LoVo (cell line): ENCODE results near the gene ARL11.
"Not testable (repeated sequence)": the region's sequence is repeated elsewhere in the genome, so short reads cannot be mapped to it uniquely, and the experiment has no call there.

ENCODE experiments used
- DNase-seq: peaks from one replicate; pipeline ENCODE4 v3.0.0-alpha.2; 2016; ENCODE audit warnings: low spot score

ARL11 gene

DNA sequence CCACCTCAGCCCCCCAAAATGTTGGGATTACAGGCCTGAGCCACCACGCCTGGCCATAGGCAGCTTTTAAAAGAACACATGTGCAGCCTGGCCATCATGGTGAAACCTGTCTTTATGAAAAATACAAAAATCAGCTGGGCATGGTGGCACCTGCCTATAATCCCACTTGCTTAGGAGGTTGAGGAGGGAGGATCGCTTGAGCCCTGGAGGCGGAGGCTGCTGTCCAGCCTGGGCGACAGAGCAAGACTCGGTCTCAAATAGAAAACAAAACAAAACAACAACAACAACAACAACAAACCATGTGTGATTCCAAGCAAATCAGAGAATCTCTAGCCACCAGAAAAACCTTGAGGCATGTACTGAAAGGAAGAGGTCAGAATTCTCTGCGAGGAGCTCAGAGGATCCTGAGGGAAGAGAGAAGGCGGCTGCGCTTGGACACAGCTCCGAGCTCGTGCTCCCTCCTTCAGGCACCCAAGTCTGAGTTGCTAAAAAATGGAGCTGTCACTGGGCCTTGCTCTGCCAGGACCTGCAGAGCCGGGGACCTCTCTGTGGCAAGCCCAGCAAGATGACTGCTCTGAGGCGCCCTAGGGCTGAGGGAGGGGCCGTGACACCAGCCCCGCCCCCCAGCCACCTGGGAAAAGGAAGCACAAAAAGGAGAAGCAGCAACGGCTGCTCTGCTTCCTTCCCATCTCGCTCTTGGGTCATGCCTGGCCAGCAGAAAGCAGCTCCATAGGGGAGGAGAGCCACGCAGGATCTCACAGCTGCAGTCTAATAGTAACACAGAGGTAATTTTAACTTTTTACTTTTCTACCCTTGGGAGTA is at the start of gene ARL11:
Gene ARL11 (plus strand): TSS at position 677 of the 822 bp plus-strand sequence. CDS start 1,941 bp downstream, outside the sequence.
- no peak for DNase-seq

DNA sequence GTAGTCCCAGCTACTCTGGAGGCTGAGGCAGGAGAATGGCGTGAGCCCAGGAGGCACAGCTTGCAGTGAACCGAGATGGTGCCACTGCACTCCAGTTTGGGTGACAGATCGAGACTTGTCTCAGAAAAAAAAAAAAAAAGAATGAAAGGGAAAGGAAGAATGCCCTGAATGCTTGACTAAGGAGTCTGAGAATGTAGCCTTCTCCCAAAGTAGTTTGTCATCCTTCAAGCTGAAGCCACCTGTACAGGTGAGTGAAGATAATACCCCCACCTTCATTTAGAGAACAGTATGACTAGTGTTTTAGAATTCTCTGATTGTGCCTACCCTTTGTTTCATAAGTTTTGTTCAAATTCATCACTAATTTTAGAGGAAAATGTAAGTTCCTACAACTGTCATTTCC is 48.8 kb upstream of the ARL11 start:
- no peak for DNase-seq

DNA sequence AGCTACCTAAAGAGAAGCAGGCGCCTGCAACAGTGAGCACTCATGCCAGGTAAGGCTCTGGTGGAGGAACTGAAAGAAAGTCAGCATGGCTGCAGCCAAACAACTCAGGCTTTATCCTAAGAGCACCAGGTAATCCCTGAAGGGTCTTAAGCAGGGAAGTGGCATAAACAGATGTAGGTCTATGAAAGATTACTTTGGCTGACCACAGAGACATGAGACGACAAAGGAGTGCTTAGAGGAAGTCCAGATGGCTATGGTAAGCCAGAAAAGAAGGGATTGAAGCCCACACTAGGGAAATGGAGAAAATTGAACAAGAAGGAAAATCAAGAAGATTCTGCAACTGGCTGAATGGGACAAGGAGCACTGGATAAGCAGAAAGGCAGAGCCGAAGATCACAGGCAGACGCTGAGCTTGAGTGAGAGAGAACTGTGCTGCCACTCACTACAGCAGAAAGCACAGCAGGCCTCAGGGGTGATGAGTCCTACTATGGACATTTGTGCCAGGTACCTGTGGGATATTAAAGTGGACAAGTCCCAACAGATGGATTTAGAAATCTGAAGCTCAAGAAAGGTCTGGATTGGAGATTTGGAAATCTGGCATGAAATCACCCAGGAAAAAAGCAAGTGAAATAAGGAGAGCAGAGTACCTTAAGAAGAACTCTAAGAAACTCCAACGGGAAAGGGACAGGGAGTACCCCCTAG is 47.2 kb upstream of the ARL11 start:
- no peak for DNase-seq

DNA sequence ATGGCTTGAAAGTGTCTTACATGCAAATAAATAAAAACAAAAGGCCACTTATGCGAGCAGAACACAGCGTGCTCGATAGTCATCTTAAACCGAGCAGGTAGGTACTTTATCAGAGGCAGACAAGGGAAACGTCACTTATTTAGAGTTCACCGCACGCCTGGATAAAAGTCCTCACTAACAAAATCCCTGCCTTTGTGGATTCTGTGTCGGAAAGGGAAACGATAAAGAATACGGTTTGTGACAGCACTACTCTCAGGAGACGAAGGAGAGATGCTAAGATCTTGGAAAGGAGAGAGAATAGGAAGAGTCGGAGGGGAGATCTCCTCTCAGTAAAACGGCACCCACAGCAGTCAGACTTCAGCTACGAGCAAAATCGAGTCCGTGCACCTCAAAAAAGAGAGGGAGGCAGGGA is 43.5 kb upstream of the ARL11 start:
- DNase-seq: no peak

DNA sequence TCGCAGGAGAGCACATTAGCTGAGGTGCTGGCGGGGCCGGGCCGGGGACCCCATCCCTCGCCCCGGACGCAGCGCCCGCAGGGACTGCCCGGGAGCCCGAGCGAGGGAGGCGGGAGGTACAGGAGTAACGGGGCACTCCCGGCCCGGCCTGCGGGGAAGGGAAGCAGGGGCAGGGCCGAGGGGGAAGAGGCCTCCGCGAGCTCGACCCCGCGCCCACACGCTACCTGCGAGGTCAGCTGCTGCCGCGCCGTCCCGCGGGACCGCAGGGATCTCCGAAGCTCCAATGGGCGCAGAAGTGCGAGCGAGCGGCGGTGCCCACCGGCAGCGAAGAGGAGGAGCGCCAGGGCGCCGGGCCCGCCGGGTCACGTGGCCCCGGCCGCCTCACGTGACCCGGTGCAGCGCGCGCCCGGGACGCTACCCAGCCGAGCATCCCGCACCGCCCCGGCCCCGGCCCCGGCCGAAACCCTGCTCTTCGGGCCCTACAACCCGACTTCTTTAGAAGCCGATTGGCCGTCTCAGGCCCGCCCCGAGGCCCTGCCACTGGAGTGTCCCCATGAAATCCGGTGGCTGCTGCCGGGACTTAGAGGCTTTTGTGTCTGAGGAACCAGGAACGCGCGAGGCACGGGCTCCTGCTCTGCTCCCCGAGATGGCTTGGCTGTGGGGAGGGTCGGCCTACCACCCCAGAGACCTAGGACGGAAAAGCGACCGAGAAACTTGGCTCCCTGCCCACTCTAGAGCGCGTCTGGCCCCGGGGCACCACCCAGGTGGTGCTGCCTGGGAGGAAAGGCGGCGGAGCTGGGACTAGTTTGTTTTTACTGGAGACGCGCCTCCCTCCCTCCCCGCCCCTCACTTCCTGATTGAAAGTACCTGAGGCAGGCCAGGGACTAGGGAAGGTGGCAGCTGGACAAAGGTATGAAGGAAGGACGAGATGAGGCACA is 42.8 kb upstream of the ARL11 start, which contains the start of gene RCBTB1:
Gene RCBTB1 (minus strand): TSS at position 339 of the 938 bp plus-strand sequence. CDS start 18,279 bp downstream, outside the sequence.
- DNase-seq: peak; percentile 79

DNA sequence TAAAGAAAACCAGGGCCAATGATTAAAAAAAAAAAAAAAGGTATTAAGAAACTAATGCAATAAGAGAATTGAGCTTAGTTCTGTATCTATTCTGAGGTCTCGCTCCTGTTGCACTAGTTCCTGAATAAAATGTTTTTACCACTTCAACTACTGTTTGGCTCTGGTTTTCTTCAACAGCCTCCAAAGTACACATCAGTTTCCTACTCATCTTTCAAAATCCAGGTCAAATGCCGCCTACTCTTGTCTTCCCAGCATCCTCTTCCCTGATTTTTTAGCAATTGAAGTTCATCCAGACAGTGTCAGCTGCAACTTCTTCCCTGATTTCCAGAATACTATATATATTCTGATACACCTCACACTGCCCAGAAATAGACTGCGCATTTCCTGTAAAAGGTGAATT is 41.6 kb upstream of the ARL11 start:
- DNase-seq: no peak

DNA sequence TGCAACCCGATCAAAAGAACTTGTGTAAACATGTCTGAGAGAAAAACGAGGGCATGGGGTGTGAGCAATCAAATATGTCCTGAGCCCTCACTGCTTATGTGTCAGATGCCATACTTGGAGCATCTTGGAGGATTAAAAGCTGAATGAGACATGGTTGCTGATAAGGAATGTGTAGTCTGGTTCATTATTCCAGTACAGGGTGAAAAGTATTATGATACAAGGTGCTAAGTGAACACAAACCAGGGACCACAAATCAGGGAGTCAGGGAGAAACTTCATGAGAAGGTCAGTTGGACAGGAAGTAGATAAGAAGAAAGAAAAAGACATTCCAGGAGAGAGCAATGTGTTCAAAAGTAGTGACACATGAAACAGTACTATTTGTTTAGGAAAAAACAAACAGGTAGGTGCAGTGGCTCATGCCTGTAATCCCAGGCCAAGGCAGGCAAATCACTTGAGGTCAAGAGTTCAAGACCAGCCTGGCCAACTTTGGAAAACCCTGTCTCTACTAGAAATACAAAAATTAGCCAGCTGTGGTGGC is 40.9 kb upstream of the ARL11 start:
- no peak for DNase-seq

DNA sequence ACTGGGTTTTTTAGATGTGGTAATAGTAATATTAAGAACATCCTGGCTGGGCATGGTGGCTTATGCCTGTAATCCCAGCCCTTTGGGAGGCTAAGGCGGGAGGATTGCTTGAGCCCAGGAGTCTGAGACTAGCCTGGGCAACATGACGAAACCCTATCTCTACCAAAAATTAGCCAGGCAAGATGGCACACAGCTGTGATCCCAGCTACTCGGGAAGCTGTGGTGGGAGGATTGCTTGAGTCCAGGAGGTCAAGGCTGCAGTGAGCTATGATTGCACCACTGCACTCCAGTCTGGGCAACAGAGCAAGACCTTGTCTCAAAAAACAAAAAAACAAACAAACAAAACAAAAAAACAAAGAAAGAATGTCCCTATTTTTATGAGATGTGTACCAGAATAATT is 37.6 kb upstream of the ARL11 start:
- not testable (repeated sequence) for DNase-seq

DNA sequence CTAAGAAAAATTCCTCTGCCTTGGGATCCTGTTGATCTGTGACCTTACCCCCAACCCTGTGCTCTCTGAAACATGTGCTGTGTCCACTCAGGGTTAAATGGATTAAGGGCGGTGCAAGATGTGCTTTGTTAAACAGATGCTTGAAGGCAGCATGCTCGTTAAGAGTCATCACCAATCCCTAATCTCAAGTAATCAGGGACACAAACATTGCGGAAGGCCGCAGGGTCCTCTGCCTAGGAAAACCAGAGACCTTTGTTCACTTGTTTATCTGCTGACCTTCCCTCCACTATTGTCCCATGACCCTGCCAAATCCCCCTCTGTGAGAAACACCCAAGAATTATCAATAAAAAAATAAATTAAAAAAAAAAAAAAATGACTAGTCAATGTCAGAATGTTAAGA is 34.4 kb upstream of the ARL11 start:
- not testable (repeated sequence) for DNase-seq

DNA sequence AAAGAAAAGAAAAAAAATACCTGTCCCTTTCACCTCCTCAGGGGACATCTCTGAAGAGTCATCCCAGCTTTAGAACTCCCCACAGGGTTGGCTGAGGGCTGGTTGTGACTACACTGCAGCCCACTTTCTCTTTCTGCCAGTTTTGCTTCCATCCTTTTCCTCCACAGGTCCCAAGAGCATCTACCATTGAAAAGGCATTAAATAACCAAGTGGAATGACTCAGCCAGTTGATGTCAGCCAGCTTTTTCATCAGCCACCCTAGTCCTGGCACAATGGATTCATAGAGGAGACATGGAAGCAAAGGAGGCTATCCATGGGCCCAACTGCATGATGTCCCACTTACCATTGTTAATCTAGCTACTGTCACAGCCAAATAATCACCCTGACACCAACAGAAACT is 33.7 kb upstream of the ARL11 start:
- no peak for DNase-seq

DNA sequence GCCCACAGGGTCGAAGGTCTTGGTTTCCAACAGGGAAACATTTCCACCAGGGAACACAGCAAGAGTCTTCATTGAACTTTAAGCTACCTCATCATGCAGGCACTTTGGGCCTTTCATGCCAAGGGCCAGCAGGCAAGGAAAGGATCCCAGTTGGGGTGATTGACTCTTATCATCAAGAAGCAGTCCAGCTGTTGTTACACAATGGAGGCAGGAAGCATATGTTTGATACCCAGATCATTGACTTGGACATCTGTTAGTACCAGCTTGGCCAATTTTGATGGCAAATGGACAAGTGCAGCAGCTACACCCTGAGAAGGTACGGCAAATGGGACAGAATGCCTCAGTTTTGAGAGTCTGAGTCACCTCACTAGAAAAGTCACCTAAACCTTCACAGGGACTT is 32.1 kb upstream of the ARL11 start:
- DNase-seq: no peak

DNA sequence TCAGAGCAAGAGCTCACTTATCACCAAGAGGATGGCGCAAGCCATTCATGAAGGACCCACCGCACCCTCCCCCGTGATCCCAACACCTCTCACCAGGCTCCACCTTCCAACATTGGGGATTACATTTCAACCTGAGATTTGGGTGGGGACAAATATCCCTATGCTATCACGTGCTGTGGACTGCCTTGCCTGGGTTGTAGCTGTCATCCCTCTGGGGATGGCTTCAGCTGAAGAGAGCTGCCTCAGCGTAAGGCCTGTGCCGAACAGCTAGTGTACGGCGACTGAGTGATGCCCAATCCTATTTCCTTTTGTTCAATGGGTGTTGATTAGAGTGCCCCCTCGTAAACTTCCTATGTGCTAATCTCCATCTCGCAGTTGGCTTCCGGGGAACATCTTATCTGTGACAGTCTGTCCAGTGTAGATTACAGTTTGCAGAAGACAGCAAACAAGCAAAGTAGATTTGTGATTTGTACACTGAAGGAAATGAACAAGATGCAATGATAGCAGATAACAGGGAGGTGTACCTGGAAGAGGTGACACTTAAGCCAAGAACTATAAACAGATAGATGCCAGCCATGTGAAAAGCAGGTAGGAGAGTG is 31.2 kb upstream of the ARL11 start:
- no peak for DNase-seq

DNA sequence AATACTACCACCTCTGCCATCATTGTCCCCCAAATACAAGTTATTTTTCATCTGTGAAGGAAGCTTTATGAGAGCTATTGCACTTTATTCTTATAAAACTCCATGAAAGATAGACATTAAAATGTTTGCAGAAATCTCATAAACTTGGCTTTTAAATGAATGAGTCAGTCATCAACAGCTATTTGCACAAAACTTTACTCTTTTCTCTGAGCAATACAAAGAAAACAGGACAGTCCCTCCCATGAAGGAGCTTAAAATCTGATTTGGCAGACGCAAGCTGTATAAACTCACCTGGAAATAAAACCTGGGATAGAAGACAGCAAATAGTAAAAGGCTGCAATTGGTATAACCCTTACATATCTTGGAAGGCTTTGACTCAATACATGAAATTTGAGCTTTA is 26.3 kb upstream of the ARL11 start:
- peak; percentile 20 for DNase-seq

DNA sequence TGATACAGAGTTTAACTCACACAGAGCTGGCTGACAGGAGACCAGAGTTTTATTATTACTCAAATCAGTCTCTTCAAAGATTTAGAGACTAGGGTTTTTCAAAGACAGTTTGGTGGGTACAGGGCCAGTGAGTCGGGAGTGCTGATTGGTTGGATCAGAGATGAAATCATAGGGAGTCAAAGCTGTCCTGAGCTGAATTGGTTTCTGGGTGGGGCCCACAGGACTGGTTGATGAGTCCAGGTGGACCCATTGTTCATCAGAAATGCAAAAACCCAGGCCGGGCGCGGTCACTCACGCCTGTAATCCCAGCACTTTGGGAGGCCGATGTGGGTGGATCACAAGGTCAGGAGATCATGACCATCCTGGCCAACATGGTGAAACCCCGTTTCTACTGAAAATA is 25.7 kb upstream of the ARL11 start:
- DNase-seq: not testable (repeated sequence)

DNA sequence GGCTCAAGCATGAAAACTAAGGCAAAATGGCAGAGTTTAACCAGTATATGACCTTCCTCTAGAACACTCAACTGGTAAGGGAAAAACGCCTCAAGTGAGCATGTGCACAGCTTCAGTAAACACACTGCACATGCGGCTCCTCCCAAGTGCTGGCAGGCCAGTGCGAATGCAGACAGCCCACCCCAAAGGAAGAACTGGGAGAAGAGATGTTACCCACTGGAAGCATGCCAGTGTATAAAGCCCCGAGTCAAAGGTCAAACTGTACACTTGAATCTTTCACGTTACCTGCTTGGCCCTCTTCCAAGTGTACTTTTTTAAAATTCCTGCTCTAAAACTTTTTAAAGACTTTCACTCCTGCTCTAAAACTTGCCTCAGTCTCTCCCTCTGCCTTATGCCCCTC is 23.7 kb upstream of the ARL11 start:
- DNase-seq: no peak

DNA sequence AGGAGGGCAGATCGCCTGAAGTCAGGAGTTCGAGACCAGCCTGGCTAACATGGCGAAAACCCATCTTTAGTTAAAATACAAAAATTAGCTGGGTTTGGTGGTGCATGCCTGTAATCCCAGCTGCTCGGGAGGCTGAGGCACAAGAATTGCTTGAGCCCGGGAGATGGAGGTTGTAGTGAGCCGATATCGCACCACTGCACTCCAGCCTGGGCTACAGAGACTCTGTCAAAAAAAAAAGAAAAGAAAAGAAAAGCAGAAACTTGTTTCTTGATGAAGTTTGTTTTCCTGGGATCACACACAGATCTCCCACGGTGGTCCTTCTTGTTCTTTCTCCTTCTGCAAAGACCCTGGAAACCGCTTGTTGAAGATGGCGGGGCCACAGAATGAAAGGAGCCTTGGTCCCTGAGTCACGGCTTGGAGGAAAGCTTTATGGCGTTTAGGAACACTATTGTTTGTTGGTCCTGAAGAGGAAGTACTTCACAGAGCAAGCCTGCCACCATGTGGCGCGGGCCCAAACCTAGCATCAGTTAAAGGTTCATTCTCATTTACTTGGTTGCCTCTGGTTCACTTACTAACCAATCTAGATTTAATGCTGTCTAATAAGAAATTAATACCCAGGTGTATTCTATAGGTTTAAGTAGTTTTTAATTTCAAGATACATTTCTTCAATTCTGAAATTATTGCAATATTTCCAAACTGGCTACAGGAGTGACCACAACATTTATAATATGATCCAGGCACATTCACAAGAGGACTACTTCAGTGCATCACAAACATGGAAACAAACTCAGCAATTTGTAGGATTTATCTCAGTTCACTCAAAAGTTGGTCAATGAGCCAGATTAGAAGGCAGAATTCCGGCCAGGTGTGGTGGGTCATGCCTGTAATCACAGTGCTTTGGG is 21.3 kb upstream of the ARL11 start:
- DNase-seq: peak; percentile 90

DNA sequence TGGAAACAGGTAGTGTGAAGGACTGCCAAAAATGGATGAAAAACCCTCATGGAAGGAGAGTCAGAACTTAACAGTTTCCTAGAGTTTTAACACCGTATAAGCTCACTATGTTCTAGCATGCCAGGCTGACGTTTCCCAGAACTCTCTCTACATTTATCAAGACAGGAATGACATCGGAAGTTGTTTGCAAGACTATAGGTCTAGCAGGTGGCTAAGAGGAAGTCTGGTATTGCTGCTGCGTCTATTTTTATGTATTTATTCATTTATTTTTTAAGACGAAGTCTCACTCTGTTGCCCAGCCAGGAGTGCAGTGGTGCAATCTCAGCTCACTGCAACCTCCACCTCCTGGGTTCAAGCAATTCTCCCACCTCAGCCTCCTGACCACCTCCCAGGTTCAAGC is 20.5 kb upstream of the ARL11 start:
- DNase-seq: no peak

DNA sequence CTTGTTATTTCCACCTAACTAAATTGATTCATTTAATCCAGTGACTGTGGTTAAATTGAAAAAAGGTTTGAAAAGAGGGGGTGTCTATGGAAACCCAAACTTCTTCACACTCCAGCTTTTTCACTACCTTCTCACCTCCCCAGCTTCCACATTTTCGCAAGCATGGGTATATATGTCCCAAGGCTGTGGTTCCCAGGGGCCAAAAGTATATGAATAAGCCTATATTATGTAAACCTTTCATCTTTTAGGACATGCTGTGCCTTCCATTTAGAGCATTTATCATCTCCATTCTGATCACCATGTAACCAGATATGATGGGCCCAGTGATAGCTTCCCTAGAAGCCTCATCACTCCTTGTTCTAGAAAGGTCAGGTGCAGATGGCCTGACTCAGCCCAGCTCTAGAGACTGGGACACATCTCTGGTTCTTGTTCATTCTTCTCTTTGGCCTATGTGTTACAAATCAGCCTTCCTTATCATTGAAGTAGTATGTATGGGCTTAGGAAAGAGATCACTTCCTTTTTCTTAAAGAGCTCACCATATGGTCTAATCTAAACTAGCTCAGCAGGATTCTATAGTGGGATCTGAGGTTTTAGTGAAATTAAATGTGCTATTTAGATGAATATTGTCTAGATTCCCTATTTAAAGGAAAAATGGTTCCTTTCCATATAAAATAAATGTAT is 19.5 kb upstream of the ARL11 start:
- DNase-seq: no peak

DNA sequence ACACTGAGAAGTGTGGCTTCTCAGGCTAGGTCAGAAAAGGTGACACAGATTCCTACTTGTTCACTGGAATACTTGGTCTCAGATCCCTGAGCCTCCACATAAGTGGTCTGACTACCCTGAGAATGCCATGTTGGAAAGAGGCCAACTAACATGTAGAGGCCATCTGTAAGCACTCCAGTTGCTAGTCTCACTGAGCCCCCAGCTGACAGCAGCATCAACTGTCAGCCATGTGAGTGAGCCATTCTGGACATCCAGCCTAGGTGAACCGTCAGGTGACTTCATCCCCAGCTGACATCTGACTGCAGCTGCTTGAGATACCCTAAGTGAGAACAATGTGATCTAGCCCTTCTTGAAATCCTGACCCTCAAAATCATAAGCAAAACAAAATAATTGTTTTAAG is 18.1 kb upstream of the ARL11 start:
- DNase-seq: no peak

DNA sequence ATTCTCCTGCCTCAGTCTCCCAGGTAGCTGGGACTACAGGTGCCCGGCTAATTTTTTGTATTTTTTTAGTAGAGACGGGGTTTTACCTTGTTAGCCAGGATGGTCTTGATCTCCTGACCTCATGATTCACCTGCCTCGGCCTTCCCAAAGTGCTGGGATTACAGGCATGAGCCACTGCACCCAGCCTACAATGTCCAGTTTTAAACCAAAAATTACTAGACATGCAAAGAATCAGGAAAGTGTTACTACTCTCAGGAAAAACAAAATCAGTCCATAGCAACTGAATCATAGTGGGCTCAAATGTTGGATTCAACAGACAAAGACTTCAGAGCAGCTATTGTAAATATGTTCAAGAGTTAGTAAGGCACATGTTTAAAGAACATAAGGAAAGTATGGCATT is 16.3 kb upstream of the ARL11 start:
- not testable (repeated sequence) for DNase-seq
